Stimulated activated memory B cell treated with anti-CD40 and anti-IgM and Interleukin-4, amounts not matched to agents 10 μg/mL and 1 μg/mL and 100 μg/mL, for 72 hours (primary cell): ENCODE data around the gene ZBTB46.
"Not testable (repeated sequence)": the region's sequence is repeated elsewhere in the genome, so short reads cannot be mapped to it uniquely, and the experiment has no call there.

Experiments used
- ATAC-seq: fragments of 150-1000 bp; cut with Tn5 transposase; 2 replicates; pipeline ENCODE4 v1.10.0; 2021
- H3K27ac Mint-ChIP-seq: one replicate; pipeline ENCODE4 v1.8.0; 2022; ENCODE audit warnings: mild to moderate bottlenecking, mixed read lengths
- H3K27me3 Mint-ChIP-seq: one replicate; pipeline ENCODE4 v1.8.0; 2022; ENCODE audit warnings: mixed read lengths
- H3K36me3 Mint-ChIP-seq: one replicate; pipeline ENCODE4 v1.8.0; 2022; ENCODE audit warnings: mixed read lengths
- H3K4me1 Mint-ChIP-seq: one replicate; pipeline ENCODE4 v1.8.0; 2022; ENCODE audit warnings: mixed read lengths
- H3K4me3 Mint-ChIP-seq: one replicate; pipeline ENCODE4 v1.8.0; 2022; ENCODE audit warnings: mild to moderate bottlenecking, moderate library complexity, mixed read lengths
- H3K9me3 Mint-ChIP-seq: one replicate; pipeline ENCODE4 v1.8.0; 2022; ENCODE audit warnings: mixed read lengths

ZBTB46 gene

GRCh38 chr20:63778857-63779256, 52.2 kb downstream of the ZBTB46 start:
- no peak for ATAC-seq
- Mint-ChIP-seq H3K36me3 (no peaks in the 10 kb centered on the region), H3K9me3 (no peaks in the 10 kb centered on the region), H3K4me1 (peaks cover 16% of the 10 kb centered on the region), H3K27ac (no peak overlapping the region), H3K4me3 (no peak overlapping the region), H3K27me3 (peaks cover 35% of the 10 kb centered on the region)

GRCh38 chr20:63778034-63778752, 52.9 kb downstream of the ZBTB46 start:
- Mint-ChIP-seq H3K9me3 (no peaks in the 10 kb centered on the region), H3K27me3 (peaks cover 37% of the 10 kb centered on the region), H3K36me3 (no peaks in the 10 kb centered on the region), H3K27ac (no peak overlapping the region), H3K4me3 (no peak overlapping the region), H3K4me1 (peaks cover 16% of the 10 kb centered on the region)
- no peak for ATAC-seq

GRCh38 chr20:63777614-63778013, 53.5 kb downstream of the ZBTB46 start:
- ATAC-seq, result no peak
- no peaks in the 10 kb centered on the region for H3K9me3 Mint-ChIP-seq
- H3K27ac Mint-ChIP-seq, result no peak overlapping the region
- no peak overlapping the region for H3K4me3 Mint-ChIP-seq
- peaks cover 14% of the 10 kb centered on the region for H3K4me1 Mint-ChIP-seq
- H3K27me3 Mint-ChIP-seq, result peaks cover 43% of the 10 kb centered on the region
- no peaks in the 10 kb centered on the region for H3K36me3 Mint-ChIP-seq

- not testable (repeated sequence) for ATAC-seq, H3K4me3 Mint-ChIP-seq, H3K36me3 Mint-ChIP-seq, H3K4me1 Mint-ChIP-seq, H3K9me3 Mint-ChIP-seq, H3K27ac Mint-ChIP-seq
- H3K27me3 Mint-ChIP-seq, result peaks cover 47% of the 10 kb centered on the region
Observed at GRCh38 chr20:63776875-63777274, 54.2 kb downstream of the ZBTB46 start.

GRCh38 chr20:63775096-63775978, 55.7 kb downstream of the ZBTB46 start:
- H3K27ac Mint-ChIP-seq, result no peak overlapping the region

GRCh38 chr20:63774306-63774705, 56.8 kb downstream of the ZBTB46 start:
- no peak overlapping the region for H3K27ac Mint-ChIP-seq
- no peaks in the 10 kb centered on the region for H3K4me1 Mint-ChIP-seq
- ATAC-seq, result no peak
- no peaks in the 10 kb centered on the region for H3K36me3 Mint-ChIP-seq
- no peaks in the 10 kb centered on the region for H3K9me3 Mint-ChIP-seq
- peaks cover 59% of the 10 kb centered on the region for H3K27me3 Mint-ChIP-seq
- H3K4me3 Mint-ChIP-seq, result no peak overlapping the region

More at GRCh38 chr20:63775096-63775978, 55.7 kb downstream of the ZBTB46 start:
- Mint-ChIP-seq H3K36me3 (no peaks in the 10 kb centered on the region), H3K4me1 (no peaks in the 10 kb centered on the region), H3K9me3 (no peaks in the 10 kb centered on the region), H3K4me3 (no peak overlapping the region), H3K27me3 (peaks cover 48% of the 10 kb centered on the region)
- ATAC-seq, result no peak

- Mint-ChIP-seq H3K9me3 (no peaks in the 10 kb centered on the region), H3K27me3 (peaks cover 60% of the 10 kb centered on the region), H3K27ac (no peak overlapping the region), H3K4me3 (no peak overlapping the region), H3K36me3 (no peaks in the 10 kb centered on the region), H3K4me1 (no peaks in the 10 kb centered on the region)
- no peak for ATAC-seq
Observed at GRCh38 chr20:63773571-63774241, 57.4 kb downstream of the ZBTB46 start.

GRCh38 chr20:63772781-63773518, 58.1 kb downstream of the ZBTB46 start:
- H3K27me3 Mint-ChIP-seq, result peaks cover 64% of the 10 kb centered on the region
- H3K4me3 Mint-ChIP-seq, result no peak overlapping the region
- H3K9me3 Mint-ChIP-seq, result no peaks in the 10 kb centered on the region
- no peaks in the 10 kb centered on the region for H3K36me3 Mint-ChIP-seq
- no peak overlapping the region for H3K27ac Mint-ChIP-seq
- no peak for ATAC-seq
- H3K4me1 Mint-ChIP-seq, result no peaks in the 10 kb centered on the region

- Mint-ChIP-seq H3K9me3 (no peaks in the 10 kb centered on the region), H3K36me3 (no peaks in the 10 kb centered on the region), H3K4me1 (no peaks in the 10 kb centered on the region), H3K27ac (no peak overlapping the region), H3K4me3 (no peak overlapping the region), H3K27me3 (peaks cover 68% of the 10 kb centered on the region)
- ATAC-seq, result no peak
Observed at GRCh38 chr20:63771046-63771707, 59.9 kb downstream of the ZBTB46 start.

GRCh38 chr20:63769891-63770474, 61.1 kb downstream of the ZBTB46 start:
- Mint-ChIP-seq H3K4me3 (no peak overlapping the region), H3K36me3 (peaks cover 4% of the 10 kb centered on the region), H3K27ac (no peak overlapping the region), H3K4me1 (no peaks in the 10 kb centered on the region), H3K9me3 (no peaks in the 10 kb centered on the region), H3K27me3 (peaks cover 70% of the 10 kb centered on the region)
- no peak for ATAC-seq

GRCh38 chr20:63768591-63769515, 62.2 kb downstream of the ZBTB46 start:
- no peak overlapping the region for H3K27ac Mint-ChIP-seq
- peaks cover 6% of the 10 kb centered on the region for H3K36me3 Mint-ChIP-seq
- no peaks in the 10 kb centered on the region for H3K9me3 Mint-ChIP-seq
- no peak for ATAC-seq
- peaks cover 62% of the 10 kb centered on the region for H3K27me3 Mint-ChIP-seq
- H3K4me1 Mint-ChIP-seq, result no peaks in the 10 kb centered on the region
- no peak overlapping the region for H3K4me3 Mint-ChIP-seq

- H3K27me3 Mint-ChIP-seq, result peaks cover 56% of the 10 kb centered on the region
- H3K36me3 Mint-ChIP-seq, result peaks cover 6% of the 10 kb centered on the region
- no peak overlapping the region for H3K27ac Mint-ChIP-seq
- H3K4me3 Mint-ChIP-seq, result no peak overlapping the region
- no peaks in the 10 kb centered on the region for H3K4me1 Mint-ChIP-seq
- ATAC-seq, result no peak
- no peaks in the 10 kb centered on the region for H3K9me3 Mint-ChIP-seq
Observed at GRCh38 chr20:63767886-63768285, 63.2 kb downstream of the ZBTB46 start.

- Mint-ChIP-seq H3K27me3 (peaks cover 52% of the 10 kb centered on the region), H3K36me3 (peaks cover 6% of the 10 kb centered on the region), H3K4me1 (no peaks in the 10 kb centered on the region), H3K27ac (no peak overlapping the region), H3K9me3 (no peaks in the 10 kb centered on the region), H3K4me3 (no peak overlapping the region)
- ATAC-seq, result no peak
Observed at GRCh38 chr20:63767456-63767855, 63.6 kb downstream of the ZBTB46 start.
